ENCODE measurements around the gene MAGEA12.
"Not testable (repeated sequence)": the region's sequence is repeated elsewhere in the genome, so short reads cannot be mapped to it uniquely, and the experiment has no call there.

The MAGEA12 gene, protein sequence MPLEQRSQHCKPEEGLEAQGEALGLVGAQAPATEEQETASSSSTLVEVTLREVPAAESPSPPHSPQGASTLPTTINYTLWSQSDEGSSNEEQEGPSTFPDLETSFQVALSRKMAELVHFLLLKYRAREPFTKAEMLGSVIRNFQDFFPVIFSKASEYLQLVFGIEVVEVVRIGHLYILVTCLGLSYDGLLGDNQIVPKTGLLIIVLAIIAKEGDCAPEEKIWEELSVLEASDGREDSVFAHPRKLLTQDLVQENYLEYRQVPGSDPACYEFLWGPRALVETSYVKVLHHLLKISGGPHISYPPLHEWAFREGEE

DNA sequence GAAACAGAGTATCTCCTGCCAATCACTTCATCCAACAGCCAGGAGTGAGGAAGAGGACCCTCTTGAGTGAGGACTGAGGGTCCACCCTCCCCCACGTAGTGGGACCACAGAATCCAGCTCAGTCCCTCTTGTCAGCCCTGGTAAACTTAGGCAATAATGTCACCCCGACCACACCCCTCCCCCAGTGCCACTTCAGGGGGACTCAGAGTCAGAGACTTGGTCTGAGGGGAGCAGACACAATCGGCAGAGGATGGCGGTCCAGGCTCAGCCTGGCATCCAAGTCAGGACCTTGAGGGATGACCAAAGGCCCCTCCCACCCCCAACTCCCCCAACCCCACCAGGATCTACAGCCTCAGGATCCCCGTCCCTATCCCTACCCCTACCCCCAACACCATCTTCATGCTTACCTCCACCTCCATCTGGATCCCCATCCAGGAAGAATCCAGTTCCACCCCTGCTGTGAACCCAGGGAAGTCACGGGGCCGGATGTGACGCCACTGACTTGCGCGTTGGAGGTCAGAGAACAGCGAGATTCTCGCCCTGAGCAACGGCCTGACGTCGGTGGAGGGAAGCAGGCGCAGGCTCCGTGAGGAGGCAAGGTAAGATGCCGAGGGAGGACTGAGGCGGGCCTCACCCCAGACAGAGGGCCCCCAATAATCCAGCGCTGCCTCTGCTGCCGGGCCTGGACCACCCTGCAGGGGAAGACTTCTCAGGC lies at the start of gene MAGEA12, which contains the start of gene CSAG1:
MAGEA12 (plus strand) TSS at position 497 of the 715 bp plus-strand sequence. CDS start 2,405 bp downstream, outside the sequence.
CSAG1 (minus strand) TSS at position 461 of the 715 bp plus-strand sequence. CDS start 1,261 bp downstream, outside the sequence.
- DNase-seq (ENCODE audit: low spot score) = no peak

DNA sequence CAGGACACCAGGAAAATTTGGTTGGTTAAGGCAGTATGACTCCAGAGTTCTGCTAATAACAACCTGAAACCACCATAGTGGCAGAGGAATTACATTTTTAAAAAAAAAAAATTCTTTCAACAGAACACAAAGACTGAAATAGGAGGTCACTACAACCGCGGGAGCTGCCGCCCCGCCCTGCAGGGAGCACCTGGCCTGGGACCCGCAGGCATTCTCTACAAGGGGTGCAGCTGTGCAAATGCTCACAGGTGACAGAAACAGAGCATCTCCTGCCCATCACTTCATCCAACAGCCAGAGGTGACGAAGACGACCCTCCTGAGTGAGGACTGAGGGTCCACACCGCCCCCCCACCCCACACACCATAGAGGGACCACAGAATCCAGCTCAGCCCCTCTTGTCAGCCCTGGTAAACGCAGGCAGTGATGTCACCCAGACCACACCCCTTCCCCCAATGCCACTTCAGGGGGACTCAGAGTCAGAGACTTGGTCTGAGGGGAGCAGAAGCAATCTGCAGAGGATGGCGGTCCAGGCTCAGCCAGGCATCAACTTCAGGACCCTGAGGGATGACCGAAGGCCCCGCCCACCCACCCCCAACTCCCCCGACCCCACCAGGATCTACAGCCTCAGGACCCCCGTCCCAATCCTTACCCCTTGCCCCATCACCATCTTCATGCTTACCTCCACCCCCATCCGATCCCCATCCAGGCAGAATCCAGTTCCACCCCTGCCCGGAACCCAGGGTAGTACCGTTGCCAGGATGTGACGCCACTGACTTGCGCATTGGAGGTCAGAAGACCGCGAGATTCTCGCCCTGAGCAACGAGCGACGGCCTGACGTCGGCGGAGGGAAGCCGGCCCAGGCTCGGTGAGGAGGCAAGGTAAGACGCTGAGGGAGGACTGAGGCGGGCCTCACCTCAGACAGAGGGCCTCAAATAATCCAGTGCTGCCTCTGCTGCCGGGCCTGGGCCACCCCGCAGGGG lies 35.3 kb upstream of the MAGEA12 start, which contains the start of gene MAGEA3:
MAGEA3 (plus strand) TSS at position 843 of the 980 bp plus-strand sequence. CDS start 2,039 bp downstream, outside the sequence.
- not testable (repeated sequence) for DNase-seq (ENCODE audit: low spot score)

DNA sequence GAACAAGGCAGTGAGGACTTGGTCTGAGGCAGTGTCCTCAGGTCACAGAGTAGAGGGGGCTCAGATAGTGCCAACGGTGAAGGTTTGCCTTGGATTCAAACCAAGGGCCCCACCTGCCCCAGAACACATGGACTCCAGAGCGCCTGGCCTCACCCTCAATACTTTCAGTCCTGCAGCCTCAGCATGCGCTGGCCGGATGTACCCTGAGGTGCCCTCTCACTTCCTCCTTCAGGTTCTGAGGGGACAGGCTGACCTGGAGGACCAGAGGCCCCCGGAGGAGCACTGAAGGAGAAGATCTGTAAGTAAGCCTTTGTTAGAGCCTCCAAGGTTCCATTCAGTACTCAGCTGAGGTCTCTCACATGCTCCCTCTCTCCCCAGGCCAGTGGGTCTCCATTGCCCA lies 33.2 kb upstream of the MAGEA12 start:
- not testable (repeated sequence) for DNase-seq (ENCODE audit: low spot score)

DNA sequence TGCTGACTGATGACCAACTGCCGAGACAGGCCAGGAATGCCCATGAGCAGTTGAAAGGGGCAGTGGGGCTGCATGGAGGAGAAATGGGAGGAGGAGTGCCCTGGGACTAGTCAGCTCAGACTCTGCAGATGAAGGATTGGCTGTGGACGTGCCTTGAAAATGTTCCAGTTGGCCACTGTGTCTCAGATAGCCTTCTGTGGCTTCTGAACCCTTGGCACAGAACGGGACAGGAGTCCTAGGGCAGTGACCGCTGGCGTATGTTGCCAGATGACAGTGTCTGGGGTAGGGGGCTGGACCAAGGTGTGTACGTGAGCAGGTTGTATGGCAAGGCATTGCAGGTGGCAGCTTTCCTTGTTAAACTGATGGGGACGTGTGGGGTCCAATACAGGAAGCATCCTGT lies 27.1 kb upstream of the MAGEA12 start:
- DNase-seq (ENCODE audit: low spot score) = not testable (repeated sequence)

DNA sequence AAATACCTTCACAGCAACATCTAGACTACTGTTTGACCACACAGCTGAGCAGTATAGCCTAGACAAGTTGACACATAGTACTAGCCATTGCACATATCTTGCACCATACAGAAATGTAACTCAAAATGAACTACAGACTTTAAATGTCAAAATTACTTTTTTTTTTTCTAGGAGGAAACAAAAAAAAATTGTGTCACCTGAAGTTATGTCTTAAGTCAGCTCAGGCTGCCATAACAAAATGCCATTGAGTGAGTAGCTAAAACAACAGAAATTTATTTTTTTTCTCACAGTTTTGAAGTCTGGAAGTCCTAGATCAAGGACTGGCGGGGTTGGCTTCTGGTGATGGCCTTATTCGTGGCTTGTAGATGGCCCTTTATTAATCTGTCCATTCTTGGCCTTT lies 24.4 kb upstream of the MAGEA12 start, which contains the start of gene CSAG2:
CSAG2 (minus strand) TSS at position 101 of the 400 bp plus-strand sequence. CDS start 161 bp downstream, outside the sequence.
- DNase-seq (ENCODE audit: low spot score) = not testable (repeated sequence)

DNA sequence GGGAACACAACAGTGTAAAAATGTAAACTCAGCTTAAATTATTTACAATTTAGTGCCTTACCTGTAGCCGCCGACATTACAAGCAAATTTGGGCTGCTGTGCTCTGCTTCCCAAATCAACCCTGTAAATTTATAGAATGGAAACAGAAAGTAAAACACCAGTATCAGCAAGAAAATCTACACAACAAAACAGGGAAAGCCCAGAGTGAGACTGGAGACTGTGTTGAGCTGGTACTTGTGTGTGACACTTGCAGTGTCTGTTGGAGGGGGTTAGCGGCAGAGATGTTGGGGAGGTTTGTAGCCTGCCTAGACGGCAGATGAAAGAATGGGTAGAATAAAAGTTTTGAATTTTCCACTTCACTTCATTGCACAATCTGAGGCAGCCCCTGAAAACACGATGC lies 20.4 kb upstream of the MAGEA12 start:
- DNase-seq (ENCODE audit: low spot score) = not testable (repeated sequence)

DNA sequence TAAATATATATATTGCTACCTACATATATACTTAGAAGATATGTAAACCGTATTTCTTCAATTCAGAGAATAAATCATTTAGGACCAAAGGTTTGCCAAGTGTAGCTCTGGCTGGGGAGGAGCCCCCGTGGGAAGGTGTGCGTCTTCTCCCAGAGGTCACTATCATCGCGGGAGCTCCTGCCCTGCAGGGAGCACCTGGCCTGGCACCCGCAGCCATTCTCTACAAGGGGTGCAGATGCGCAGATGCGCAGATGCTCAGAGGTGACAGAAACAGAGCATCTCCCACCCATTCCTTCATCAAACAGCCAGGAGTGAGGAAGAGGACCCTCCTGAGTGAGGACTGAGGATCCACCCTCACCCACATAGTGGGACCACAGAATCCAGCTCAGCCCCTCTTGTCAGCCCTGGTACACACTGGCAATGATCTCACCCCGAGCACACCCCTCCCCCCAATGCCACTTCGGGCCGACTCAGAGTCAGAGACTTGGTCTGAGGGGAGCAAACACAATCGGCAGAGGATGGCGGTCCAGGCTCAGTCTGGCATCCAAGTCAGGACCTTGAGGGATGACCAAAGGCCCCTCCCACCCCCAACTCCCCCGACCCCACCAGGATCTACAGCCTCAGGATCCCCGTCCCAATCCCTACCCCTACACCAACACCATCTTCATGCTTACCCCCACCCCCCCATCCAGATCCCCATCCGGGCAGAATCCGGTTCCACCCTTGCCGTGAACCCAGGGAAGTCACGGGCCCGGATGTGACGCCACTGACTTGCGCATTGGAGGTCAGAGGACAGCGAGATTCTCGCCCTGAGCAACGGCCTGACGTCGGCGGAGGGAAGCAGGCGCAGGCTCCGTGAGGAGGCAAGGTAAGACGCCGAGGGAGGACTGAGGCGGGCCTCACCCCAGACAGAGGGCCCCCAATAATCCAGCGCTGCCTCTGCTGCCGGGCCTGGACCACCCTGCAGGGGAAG lies 19.5 kb upstream of the MAGEA12 start, which contains the start of gene MAGEA2B:
MAGEA2B (plus strand) TSS at position 814 of the 973 bp plus-strand sequence. CDS start 2,479 bp downstream, outside the sequence.
- not testable (repeated sequence) for DNase-seq (ENCODE audit: low spot score)

DNA sequence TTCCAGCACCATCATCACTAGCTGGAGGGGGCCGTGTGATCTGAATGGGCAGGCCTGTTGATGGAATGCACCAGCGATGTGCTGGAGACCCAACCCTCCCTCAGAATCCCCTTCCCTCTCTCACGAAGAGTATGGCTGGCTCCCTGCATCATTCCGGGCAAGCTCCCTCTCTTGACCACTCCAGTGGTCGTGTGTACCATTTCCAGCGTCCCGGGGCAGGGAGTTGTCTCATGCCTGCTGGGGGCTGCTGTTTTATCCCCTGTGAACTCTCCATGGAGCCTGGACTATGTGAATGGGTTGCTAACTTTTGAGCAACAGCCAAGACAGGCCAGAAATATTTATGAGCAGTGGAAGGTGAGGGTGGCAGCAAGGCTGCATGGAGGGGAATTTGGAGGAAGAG lies 8.1 kb upstream of the MAGEA12 start:
- no peak for DNase-seq (ENCODE audit: low spot score)

DNA sequence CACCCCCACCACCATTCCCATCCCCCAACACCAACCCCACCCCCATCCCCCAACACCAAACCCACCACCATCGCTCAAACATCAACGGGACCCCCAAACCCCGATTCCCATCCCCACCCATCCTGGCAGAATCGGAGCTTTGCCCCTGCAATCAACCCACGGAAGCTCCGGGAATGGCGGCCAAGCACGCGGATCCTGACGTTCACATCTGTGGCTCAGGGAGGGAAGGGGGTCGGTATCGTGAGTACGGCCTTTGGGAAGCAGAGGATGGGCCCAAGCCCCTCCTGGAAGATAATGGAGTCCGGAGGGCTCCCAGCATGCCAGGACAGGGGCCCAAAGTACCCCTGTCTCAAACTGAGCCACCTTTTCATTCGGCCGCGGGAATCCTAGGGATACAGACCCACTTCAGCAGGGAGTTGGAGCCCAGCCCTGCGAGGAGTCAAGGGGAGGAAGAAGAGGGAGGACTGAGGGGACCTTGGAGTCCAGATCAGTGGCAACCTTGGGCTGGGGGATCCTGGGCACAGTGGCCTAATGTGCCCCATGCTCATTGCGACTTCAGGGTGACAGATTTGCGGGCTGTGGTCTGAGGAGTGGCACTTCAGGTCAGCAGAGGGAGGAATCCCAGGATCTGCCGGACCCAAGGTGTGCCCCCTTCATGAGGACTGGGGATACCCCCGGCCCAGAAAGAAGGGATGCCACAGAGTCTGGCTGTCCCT lies 744 bp downstream of the MAGEA12 start:
- DNase-seq (ENCODE audit: low spot score) = not testable (repeated sequence)

DNA sequence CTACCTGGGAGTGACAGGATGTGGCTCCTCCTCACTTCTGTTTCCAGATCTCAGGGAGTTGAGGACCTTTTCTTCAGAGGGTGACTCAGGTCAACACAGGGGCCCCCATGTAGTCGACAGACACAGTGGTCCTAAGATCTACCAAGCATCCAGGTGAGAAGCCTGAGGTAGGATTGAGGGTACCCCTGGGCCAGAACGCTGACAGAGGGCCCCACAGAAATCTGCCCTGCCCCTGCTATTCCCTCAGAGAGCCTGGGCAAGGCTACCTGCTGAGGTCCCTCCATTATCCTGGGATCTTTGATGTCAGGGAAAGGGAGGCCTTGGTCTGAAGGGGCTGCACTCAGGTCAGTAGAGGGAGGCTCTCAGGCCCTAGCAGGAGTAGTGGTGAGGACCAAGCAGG lies 1.5 kb downstream of the MAGEA12 start:
- DNase-seq (ENCODE audit: low spot score) = no peak

DNA sequence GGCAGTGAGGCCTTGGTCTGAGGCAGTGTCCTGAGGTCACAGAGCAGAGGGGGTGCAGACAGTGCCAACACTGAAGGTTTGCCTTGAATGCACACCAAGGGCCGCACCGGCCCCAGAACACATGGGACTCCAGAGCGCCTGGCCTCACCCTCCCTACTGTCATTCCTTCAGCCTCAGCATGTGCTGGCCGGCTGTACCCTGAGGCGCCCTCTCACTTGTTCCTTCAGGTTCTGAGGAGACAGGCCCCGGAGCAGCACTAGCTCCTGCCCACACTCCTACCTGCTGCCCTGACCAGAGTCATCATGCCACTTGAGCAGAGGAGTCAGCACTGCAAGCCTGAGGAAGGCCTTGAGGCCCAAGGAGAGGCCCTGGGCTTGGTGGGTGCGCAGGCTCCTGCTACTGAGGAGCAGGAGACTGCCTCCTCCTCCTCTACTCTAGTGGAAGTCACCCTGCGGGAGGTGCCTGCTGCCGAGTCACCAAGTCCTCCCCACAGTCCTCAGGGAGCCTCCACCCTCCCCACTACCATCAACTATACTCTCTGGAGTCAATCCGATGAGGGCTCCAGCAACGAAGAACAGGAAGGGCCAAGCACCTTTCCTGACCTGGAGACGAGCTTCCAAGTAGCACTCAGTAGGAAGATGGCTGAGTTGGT lies 2.4 kb downstream of the MAGEA12 start:
- no peak for DNase-seq (ENCODE audit: low spot score)

DNA sequence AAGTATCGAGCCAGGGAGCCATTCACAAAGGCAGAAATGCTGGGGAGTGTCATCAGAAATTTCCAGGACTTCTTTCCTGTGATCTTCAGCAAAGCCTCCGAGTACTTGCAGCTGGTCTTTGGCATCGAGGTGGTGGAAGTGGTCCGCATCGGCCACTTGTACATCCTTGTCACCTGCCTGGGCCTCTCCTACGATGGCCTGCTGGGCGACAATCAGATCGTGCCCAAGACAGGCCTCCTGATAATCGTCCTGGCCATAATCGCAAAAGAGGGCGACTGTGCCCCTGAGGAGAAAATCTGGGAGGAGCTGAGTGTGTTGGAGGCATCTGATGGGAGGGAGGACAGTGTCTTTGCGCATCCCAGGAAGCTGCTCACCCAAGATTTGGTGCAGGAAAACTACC lies 3.0 kb downstream of the MAGEA12 start:
- not testable (repeated sequence) for DNase-seq (ENCODE audit: low spot score)

DNA sequence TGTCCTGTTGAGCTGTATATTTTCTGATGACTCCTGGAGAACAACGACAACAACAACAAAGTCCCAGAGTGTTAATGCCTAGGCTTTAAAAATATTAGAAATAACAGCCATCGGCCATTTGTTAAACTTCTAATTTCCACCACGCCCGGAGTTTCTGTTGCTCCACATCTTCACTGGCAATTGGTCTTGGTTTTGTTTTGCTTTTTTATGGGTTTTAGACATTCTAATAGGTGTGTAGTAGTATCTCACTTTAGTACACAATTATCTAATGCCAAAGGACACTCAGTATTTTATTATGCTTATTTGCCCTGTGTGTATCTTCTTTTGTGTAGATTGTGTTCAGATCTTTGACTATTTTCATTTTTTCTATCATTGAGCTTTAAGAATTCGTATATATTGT lies 5.0 kb downstream of the MAGEA12 start:
- DNase-seq (ENCODE audit: low spot score) = no peak

DNA sequence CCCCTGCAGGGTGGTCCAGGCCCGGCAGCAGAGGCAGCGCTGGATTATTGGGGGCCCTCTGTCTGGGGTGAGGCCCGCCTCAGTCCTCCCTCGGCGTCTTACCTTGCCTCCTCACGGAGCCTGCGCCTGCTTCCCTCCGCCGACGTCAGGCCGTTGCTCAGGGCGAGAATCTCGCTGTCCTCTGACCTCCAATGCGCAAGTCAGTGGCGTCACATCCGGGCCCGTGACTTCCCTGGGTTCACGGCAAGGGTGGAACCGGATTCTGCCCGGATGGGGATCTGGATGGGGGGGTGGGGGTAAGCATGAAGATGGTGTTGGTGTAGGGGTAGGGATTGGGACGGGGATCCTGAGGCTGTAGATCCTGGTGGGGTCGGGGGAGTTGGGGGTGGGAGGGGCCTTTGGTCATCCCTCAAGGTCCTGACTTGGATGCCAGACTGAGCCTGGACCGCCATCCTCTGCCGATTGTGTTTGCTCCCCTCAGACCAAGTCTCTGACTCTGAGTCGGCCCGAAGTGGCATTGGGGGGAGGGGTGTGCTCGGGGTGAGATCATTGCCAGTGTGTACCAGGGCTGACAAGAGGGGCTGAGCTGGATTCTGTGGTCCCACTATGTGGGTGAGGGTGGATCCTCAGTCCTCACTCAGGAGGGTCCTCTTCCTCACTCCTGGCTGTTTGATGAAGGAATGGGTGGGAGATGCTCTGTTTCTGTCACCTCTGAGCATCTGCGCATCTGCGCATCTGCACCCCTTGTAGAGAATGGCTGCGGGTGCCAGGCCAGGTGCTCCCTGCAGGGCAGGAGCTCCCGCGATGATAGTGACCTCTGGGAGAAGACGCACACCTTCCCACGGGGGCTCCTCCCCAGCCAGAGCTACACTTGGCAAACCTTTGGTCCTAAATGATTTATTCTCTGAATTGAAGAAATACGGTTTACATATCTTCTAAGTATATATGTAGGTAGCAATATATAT lies 20.4 kb downstream of the MAGEA12 start, which contains the start of gene MAGEA2:
MAGEA2 (minus strand) TSS at position 157 of the 965 bp plus-strand sequence. CDS start 2,479 bp downstream, outside the sequence.
- not testable (repeated sequence) for DNase-seq (ENCODE audit: low spot score)

DNA sequence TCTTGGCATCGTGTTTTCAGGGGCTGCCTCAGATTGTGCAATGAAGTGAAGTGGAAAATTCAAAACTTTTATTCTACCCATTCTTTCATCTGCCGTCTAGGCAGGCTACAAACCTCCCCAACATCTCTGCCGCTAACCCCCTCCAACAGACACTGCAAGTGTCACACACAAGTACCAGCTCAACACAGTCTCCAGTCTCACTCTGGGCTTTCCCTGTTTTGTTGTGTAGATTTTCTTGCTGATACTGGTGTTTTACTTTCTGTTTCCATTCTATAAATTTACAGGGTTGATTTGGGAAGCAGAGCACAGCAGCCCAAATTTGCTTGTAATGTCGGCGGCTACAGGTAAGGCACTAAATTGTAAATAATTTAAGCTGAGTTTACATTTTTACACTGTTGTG lies 21.3 kb downstream of the MAGEA12 start:
- not testable (repeated sequence) for DNase-seq (ENCODE audit: low spot score)

DNA sequence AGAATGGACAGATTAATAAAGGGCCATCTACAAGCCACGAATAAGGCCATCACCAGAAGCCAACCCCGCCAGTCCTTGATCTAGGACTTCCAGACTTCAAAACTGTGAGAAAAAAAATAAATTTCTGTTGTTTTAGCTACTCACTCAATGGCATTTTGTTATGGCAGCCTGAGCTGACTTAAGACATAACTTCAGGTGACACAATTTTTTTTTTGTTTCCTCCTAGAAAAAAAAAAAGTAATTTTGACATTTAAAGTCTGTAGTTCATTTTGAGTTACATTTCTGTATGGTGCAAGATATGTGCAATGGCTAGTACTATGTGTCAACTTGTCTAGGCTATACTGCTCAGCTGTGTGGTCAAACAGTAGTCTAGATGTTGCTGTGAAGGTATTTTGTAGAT lies 25.4 kb downstream of the MAGEA12 start, which contains the start of gene CSAG3:
CSAG3 (plus strand) TSS at position 301 of the 400 bp plus-strand sequence.
- DNase-seq (ENCODE audit: low spot score) = not testable (repeated sequence)

DNA sequence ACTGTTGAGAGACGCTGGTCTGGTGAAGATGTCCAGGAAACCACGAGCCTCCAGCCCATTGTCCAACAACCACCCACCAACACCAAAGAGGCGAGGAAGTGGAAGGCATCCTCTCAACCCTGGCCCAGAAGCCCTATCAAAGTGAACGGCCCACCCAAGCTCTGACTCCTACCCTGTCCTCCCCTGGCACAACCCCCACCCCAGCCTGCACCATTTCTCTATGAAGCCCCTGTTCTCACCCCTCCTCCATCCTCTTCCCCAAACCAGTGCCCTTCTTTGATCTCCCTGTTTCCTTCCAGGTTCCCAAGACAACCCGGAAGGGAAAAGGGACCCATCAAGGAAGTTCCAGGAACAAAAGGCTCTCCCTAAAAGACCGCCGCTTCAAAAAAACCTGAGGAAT lies 26.0 kb downstream of the MAGEA12 start:
- not testable (repeated sequence) for DNase-seq (ENCODE audit: low spot score)

DNA sequence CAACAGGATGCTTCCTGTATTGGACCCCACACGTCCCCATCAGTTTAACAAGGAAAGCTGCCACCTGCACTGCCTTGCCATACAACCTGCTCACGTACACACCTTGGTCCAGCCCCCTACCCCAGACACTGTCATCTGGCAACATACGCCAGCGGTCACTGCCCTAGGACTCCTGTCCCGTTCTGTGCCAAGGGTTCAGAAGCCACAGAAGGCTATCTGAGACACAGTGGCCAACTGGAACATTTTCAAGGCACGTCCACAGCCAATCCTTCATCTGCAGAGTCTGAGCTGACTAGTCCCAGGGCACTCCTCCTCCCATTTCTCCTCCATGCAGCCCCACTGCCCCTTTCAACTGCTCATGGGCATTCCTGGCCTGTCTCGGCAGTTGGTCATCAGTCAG lies 28.0 kb downstream of the MAGEA12 start:
- not testable (repeated sequence) for DNase-seq (ENCODE audit: low spot score)

Measured in activated CD4-positive, alpha-beta T cell treated with anti-CD3 and anti-CD28 coated beads, Interleukin-2, Interleukin-4, amounts not matched to agents 100 ng/mL and 50 ng/mL, durations not matched to agents 16 hours and 8 hours (primary cell).